Left hindlimb (tissue), 1 donor: ENCODE measurements around the gene BATF.

ENCODE experiments used
- DNase-seq: peaks from one replicate; pipeline ENCODE4 v3.0.0-alpha.2; 2018

BATF gene

DNA sequence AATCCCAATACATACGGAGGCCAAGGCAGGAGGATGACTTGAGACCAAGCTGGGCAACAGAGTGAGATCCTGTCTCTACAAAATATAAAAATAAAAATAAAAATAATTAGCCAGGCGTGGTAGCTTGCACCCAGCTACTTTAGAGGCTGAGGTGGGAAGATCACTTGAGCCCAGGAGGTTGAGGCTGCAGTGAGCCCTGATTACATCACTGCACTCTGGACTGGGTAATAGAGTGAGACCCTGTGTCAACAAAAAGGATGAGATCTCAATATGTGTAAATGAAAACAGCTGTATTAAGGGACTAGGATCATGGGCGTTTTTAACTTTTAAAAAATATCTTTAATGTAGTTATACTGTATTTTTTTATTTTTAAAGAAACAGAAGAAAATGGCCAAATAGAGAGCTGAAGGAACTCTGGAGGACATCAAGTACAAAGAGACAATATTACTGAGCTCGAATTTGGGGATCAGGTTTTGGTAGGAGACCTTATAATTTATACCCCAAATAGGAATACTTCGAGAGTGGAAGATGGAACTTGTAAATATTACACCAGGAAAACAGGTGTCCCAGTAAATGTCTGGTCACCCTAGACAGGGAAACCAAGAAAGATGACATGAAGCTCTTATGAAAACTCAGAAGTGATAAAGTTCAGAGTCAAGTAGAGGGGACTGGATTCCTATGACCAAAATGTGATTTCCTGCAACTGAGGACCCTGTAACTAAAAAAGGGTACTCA, 13.1 kb downstream of the BATF start:
- no peak for DNase-seq

DNA sequence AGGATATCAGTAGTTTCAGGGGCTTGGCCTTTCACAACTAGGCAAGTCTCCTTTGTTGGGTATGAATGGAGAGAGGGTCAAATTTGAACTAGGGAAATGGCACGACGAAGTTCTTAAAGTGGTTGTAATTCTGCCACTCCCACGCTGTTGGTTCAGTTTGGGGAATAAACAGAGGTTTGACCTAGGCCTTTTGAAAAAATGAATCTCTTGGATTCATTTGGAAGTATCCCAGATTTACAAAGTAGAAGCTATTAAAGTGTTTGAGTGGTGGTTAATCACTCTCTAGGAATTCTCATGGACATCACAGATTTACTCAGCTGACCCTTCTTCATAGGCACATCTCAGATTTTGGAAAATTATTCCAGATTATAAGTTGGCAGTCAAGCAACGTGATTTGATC, 14.8 kb downstream of the BATF start:
- no peak for DNase-seq

- DNase-seq, result no peak
Observed at GRCh38 chr14:75539162-75539560, 16.9 kb downstream of the BATF start.

GRCh38 chr14:75539561-75540478, 17.6 kb downstream of the BATF start:
- DNase-seq, result no peak

DNA sequence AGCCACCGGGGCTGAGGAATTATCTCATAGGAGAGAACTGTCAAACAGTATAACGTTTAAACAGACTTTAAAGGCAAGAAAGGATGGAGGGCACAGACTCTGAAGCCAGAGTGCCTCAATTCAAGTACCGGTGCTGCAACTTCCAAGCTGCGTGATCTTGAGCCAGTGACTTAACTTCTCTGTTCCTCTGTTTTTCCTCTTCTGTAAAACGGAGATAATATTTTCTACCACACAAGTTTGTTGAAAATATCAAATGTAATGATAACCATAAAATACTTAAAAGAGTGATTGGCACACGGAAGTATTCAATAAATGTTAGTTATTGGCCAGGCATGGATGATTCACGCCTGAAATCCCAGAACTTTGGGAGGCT, 18.2 kb downstream of the BATF start:
- no peak for DNase-seq

DNA sequence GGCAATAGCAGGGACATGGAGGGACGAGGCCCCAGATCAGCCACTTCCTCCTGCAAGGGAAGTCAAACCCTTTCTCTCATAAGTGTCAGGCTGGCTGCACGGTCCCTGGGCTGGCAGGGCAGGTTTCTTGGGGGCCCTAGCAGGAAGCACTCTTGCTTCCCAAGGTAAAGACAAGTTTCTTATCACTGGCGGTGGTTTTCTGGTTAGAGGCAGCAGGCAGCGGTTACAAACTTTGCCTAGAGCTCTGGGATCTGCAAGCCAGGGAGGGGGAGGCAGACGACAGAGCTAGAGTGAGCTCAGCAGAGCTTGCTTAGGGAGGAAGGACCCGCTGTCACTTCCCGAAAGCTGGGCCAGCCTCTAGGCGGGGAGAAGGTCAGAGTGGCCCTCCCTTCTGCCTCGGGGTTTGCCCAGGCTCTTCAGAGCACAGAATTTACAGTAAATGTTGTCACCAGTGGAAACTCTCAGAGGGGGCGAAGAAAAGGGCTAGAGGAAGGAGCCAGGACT, 20.4 kb downstream of the BATF start:
- DNase-seq, result peak; percentile 60

- no peak for DNase-seq
Observed at GRCh38 chr14:75543253-75543652, 21.0 kb downstream of the BATF start.

DNA sequence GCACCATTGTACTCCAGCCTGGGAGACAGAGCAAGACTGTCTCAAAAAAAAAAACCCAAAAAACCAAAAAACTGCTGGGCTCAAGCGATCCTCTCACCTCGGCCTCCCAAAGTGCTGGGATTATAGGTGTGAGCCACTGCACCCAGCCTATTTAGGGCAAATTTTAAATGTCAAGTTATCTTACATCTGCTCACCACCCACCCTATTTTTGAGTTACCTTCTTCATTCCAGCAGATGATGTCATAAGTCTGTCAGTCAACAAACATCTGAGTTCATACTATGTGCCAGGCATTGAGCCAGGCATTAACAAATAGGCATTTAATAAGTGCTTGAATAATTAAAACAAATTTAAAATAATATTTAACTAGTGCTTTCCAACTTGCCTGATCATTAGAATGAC, 21.5 kb downstream of the BATF start:
- DNase-seq, result no peak

DNA sequence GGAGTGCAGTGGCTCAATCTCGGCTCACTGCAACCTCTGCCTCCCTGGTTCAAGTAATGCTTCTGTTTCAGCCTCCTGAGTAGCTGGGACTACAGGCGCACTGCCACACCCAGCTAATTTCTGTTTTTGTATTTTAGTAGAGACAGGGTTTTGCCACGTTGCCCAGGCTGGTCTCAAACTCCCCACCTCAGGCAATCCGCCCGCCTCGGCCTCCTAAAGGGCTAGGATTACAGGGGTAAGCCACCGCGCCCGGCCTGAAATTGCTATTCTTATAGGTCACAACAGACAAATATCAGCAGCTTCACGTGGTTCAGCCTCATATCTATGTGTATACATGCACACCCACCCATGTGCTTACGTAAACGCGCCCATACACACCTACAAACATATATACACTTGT, 23.6 kb downstream of the BATF start:
- DNase-seq, result no peak

GRCh38 chr14:75547552-75548250, 25.4 kb downstream of the BATF start:
- DNase-seq, result no peak

- DNase-seq, result no peak
Observed at GRCh38 chr14:75548544-75548943, 26.3 kb downstream of the BATF start.

GRCh38 chr14:75549169-75549568, 26.9 kb downstream of the BATF start:
- no peak for DNase-seq

- DNase-seq, result no peak
Observed at GRCh38 chr14:75551021-75551420, 28.8 kb downstream of the BATF start.

DNA sequence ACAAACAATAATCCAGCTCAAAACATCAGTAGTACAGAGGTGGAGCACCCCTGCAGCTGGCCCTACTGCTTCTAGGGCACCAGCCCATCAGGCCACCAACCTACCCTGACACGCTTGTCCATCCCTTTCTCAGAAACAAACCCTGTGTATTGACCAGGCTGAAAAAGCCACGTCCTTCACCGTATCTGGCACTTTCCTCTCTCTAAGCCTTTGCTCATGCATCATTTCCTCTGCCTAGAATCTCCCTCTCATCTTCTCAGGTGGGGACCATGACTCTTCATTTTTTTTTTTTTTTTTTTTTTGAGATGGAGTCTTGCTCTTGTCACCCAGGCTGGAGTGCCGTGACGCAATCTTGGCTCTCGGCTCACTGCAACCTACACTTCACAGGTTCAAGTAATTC, 30.9 kb downstream of the BATF start:
- no peak for DNase-seq

DNA sequence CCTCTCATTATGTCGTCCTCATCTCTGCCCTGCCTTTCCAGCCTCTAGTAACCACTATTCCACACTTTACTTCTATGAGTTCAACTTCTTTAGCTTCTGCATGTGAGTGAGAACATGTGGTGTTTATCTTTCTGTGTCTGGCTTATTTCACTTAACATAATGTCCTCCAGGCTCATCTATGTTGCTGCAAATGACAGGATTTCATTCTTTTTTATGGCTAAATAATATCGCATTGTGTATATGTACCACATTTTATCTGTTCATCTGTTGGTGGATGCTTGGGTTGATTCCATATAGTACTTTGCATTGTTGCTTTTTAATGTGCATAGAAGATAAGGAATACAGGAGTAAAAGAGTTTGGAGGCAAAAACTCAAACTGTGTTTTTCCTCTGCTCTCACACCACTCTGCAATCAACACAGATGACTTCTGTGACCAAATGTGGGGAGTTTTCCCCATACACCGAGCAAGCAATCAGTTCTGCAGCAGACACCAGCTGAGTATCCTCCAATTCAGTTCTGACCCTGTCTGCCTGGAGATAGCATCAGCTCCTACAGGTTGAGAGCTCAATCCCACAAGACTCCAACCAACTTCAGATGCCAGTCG, 31.6 kb downstream of the BATF start:
- DNase-seq, result no peak

GRCh38 chr14:75554482-75554881, 32.2 kb downstream of the BATF start:
- DNase-seq, result no peak

DNA sequence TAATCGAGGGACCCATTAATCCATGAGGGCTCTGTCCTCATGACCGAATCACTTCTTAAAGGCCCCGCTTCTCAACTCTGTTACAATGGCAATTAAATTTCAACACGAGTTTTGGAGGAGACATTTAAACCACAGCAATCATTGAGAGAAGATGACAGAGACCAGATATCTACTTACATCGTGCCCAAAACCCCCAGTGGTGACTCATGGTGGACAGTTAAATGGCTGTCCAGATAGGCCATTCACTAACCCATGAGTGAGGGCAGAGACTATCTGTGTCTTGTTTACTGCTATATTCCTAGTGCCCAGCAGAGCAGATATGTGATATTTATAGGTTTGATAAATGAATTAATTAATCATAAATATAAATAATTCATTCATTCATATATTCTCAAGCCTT, 36.2 kb downstream of the BATF start:
- DNase-seq, result no peak

- DNase-seq, result no peak
Observed at GRCh38 chr14:75559045-75559444, 36.8 kb downstream of the BATF start.

DNA sequence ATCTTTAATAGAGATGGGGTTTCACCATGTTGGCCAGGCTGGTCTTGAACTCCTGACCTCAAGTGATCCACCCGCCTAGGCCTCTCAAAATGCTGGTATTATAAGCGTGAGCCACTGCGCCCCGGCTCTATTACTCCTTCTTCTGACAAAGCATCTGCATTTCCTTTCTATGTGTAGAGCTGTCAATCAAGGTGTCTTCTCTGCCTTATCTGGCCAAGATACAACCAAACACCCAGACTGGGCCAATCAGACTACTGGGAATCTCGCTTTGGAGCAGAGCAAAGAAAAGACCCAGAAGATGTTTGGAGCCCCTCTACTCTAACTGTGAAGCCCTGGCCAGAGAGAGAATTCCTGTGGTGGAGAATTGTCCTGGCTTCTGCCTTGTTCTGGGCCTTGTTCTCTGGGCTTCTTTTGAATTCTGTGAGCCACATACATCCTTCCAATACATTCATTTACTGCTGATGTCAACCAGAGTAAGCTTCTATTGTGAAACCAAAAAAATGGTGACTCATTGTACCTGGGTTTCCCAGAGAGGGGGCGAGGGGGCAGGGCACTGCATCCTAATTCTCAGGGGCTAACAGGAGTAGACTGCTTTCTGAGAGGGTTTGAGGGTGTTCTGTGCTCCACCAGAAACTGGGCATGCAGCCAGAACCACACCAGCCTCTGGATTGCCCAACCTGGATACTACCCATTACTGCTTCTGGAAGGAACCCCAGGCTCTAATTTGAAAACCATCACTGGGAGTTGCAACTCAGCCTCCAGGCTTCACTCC, 37.4 kb downstream of the BATF start:
- peak; percentile 53 for DNase-seq

DNA sequence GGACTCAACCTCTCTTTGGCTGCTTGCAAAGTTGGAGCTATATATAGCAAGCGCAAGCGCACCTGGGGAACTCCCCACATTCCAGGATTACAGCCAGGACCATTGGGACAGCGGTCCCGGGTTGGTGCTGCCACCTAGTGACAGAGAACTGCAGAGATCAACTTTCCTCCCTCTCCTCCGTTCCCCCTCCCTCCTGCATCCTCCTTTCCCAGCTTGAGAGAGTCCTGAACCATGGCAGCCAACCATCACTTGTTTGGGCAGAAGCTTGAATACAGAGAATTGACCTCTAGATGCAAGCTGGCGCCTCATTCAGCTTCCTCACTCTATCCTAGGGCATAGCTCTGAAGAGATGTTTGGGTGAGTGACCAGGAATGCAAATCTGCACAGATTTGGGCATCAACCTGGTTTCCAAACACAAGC, 38.8 kb downstream of the BATF start:
- DNase-seq, result peak; percentile 69

DNA sequence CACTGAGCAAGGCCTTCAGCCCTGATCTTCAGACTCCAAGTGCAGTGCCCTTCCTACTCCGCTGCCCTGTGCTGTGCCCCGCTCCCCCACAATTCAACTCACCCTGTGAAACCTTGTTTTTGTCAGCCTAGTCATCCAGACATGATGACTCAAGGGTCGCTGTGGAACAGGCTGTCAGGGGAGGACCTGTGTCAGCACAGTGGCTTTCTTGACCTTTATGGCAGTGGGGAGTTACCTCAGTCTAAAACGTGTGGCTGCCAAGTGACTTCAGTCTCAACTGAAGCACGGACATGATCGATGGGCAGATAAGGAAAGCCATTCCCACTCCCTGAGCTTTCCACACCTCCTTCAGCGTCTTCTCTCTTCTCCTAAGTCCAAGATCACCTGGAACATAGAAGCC, 39.8 kb downstream of the BATF start:
- DNase-seq, result no peak

DNA sequence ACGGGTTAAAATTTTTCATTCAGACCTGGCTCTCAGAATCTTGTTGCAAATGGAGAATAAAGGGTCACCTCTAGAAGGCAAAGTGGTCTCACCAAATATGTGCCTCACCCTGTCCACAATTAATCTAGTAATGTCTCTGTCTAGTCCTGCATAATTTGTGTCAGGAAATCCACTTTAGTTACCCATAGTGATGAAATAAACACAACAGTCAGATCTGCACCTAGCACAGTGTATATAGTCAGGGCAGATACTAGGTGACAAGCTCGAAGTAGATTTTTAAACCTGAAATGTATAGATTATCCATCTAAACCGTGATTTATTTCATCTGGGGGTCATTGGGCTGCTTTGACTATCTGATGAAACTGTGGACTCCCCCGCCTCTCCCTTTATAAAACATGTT, 40.2 kb downstream of the BATF start:
- DNase-seq, result no peak
